Endothelial cell (in vitro differentiated cells): ENCODE measurements around the gene CNTNAP5. TPM values are rescaled to one million over a fixed set of nuclear protein-coding genes. Genes with fewer than 3 reads are reported as not detected.

ENCODE experiments used
- DNase-seq: peaks from one replicate; pipeline ENCODE4 v3.0.0; 2021; ENCODE audit warnings: low spot score
- H3K27ac Mint-ChIP-seq: one replicate; pipeline ENCODE4 v1.8.0; 2021; ENCODE audit warnings: mixed read lengths, inconsistent platforms; ENCODE audit not compliant: unreplicated experiment
- H3K27me3 Mint-ChIP-seq: one replicate; pipeline ENCODE4 v1.8.0; 2021; ENCODE audit warnings: mild to moderate bottlenecking, moderate library complexity, mixed read lengths, inconsistent platforms; ENCODE audit not compliant: unreplicated experiment
- H3K36me3 Mint-ChIP-seq: one replicate; pipeline ENCODE4 v1.8.0; 2021; ENCODE audit warnings: mild to moderate bottlenecking, low read depth, mixed read lengths, inconsistent platforms; ENCODE audit not compliant: unreplicated experiment
- H3K4me1 Mint-ChIP-seq: one replicate; pipeline ENCODE4 v1.8.0; 2021; ENCODE audit warnings: mild to moderate bottlenecking, mixed read lengths, inconsistent platforms; ENCODE audit not compliant: unreplicated experiment
- H3K4me3 Mint-ChIP-seq: one replicate; pipeline ENCODE4 v1.8.0; 2021; ENCODE audit warnings: mild to moderate bottlenecking, mixed read lengths, inconsistent platforms; ENCODE audit not compliant: unreplicated experiment
- H3K9me3 Mint-ChIP-seq: one replicate; pipeline ENCODE4 v1.8.0; 2021; ENCODE audit warnings: mixed read lengths, inconsistent platforms; ENCODE audit not compliant: unreplicated experiment
- total RNA-seq: library from RNA; stranded (reverse); fragmentation: NEBNext Ultra II Directional; extraction: Animal tissue kit (Norgen Biotek cat#: 25700); gene quantifications from one replicate; pipeline ENCODE4 v1.2.1, GENCODE V29; 2021; ENCODE audit not compliant: unreplicated experiment
- TF ChIP-seq, protein P1 (sequence below): fragments of 200-600 bp; sonication (generic); IDR thresholded peaks from one replicate; pipeline ENCODE4 v1.5.0; 2021; ENCODE audit warnings: antibody characterized with exemption; ENCODE audit not compliant: unreplicated experiment

The CNTNAP5 gene
- total RNA-seq, 1 donor from 2014 or later: 5.0 TPM

DNA sequence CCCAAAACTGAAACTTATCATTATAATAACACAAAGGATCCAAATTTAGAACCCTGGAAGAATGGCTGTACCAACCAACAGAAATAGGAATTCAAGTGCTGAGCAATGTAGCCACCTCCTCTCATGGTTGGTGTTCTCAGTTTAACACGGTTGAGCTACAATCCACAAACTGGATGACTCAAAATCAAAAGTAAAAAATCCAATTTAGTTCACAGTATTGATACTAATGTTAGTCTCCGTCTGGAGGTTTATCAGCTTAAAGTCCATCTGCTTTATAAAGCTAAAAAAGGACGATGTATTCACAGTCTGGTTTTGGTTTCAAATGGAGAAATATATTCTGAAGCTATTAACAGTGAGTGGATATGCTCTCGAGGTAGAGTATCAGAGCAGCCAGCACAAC lies 40.5 kb downstream of the CNTNAP5 start:
- Mint-ChIP-seq H3K36me3 (no peaks in the 10 kb centered on the region), H3K9me3 (no peaks in the 10 kb centered on the region), H3K4me1 (peaks cover 10% of the 10 kb centered on the region), H3K27me3 (peaks cover 2% of the 10 kb centered on the region), H3K4me3 (no peak overlapping the region), H3K27ac (no peak overlapping the region)
- TF ChIP-seq, protein P1, sequence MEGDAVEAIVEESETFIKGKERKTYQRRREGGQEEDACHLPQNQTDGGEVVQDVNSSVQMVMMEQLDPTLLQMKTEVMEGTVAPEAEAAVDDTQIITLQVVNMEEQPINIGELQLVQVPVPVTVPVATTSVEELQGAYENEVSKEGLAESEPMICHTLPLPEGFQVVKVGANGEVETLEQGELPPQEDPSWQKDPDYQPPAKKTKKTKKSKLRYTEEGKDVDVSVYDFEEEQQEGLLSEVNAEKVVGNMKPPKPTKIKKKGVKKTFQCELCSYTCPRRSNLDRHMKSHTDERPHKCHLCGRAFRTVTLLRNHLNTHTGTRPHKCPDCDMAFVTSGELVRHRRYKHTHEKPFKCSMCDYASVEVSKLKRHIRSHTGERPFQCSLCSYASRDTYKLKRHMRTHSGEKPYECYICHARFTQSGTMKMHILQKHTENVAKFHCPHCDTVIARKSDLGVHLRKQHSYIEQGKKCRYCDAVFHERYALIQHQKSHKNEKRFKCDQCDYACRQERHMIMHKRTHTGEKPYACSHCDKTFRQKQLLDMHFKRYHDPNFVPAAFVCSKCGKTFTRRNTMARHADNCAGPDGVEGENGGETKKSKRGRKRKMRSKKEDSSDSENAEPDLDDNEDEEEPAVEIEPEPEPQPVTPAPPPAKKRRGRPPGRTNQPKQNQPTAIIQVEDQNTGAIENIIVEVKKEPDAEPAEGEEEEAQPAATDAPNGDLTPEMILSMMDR: no peak
- DNase-seq: no peak

DNA sequence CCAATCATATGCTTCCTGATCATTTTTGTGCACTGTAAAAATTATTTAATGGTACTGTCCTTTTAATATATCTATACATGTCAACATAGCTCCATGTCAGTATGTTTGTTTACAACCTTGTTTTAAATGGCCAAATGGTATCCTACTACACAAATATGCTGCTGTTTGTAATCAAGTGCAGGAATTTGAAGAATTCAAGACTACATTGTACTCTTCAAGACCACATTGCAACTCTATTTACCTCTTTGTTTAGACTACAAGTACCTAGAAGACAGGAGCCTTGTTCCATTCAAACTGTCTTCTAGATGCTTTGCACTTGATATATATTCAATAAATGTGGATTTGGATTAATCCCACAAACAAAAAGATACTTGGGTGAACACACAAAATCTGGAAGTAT lies 41.7 kb downstream of the CNTNAP5 start:
- Mint-ChIP-seq H3K27ac (no peak overlapping the region), H3K9me3 (no peaks in the 10 kb centered on the region), H3K36me3 (no peaks in the 10 kb centered on the region), H3K4me3 (no peak overlapping the region), H3K27me3 (peaks cover 2% of the 10 kb centered on the region), H3K4me1 (peaks cover 10% of the 10 kb centered on the region)
- DNase-seq: no peak
- TF ChIP-seq, protein P1: no peak

DNA sequence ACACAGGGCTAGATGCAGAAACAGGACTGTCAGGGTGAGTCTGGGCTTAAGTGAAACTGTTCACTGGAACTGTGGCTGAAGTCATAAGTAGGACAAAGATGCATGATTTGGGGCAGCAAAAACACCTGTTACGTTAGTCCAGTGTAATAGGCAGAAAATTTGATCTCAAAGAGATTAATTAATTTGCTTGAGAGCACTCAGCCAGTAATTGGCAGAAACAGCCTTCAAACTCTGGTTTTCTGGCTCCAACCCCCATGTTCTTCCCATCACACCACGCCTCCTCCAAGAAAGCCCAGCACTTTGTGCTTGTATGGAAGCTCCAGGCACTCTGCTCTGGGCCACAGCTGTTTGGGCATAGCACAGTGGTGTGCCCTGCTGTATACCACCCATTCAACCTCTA lies 54.0 kb downstream of the CNTNAP5 start:
- TF ChIP-seq, protein P1: no peak
- no peak for DNase-seq
- H3K4me1 Mint-ChIP-seq: peaks cover 9% of the 10 kb centered on the region
- H3K9me3 Mint-ChIP-seq: no peaks in the 10 kb centered on the region
- H3K4me3 Mint-ChIP-seq: no peak overlapping the region
- no peak overlapping the region for H3K27ac Mint-ChIP-seq
- no peaks in the 10 kb centered on the region for H3K36me3 Mint-ChIP-seq
- peaks cover 2% of the 10 kb centered on the region for H3K27me3 Mint-ChIP-seq

DNA sequence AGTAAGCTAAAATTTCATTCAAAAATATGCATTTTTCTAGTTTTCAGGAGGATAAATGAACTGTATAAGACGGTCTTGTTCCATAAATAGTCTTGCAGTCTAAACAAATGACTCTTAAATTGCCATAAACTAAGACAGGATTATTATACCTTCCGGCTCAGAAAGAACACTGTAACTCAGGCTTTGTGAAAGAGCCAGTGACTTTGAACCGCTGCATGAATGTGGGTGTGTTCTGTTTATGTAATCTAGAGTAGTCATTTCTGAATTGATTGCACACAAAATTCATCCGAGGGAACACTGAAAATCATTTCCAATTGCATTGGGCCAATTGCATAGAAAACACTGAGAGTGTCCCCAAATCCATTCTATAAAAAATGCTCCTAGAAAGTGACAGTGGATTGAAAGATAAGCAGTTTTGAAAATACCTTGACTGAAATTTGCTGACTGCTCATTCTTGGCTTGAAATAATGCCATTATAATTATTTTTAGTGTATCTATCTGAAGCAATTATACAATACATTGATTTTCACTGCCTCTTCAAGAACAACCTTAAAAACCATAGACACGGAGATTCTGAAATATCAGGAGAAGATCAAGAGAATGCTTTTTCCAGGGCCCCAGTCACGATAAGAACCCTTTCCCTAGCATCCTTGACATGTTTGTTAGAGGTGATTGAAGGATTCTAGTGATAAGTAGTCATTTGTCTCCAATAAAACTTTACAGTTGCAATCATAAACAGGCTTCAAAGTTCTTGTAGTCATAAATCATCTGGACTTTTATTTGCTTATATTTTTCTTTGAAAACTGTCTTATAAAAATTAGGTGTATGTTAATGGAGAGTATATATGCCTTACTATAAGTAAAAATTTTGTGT lies 55.4 kb downstream of the CNTNAP5 start:
- Mint-ChIP-seq H3K36me3 (no peaks in the 10 kb centered on the region), H3K4me3 (no peak overlapping the region), H3K27me3 (peaks cover 2% of the 10 kb centered on the region), H3K4me1 (peaks cover 9% of the 10 kb centered on the region), H3K9me3 (no peaks in the 10 kb centered on the region), H3K27ac (no peak overlapping the region)
- no peak for DNase-seq
- TF ChIP-seq, protein P1: no peak

DNA sequence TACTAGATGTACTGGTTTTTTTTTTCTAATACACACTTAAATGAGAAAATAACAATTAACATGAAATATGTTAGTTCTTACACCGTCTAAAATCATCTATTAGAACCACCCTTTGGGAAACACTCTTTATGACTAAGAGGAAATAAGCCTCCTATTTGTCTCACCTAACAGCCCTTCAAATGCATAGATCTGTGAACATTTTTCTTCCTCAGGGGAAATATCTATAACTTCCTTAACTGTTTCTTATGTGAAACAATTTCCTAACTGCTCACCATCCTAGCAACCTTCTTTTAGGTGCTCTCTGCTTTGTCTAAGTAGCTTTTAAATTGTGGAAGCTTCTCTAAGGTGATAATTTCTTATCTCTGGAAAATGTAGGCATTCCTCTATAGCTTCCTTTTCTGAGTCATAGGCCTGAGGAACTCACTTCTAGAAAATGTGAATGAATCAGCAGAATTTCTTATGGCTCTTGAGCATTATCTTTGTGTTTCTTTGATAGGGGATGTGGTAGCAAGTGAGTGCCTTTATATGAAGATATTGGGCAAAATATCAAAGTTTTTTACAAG lies 56.1 kb downstream of the CNTNAP5 start:
- Mint-ChIP-seq H3K27ac (peak overlapping the region; percentile 55), H3K4me3 (no peak overlapping the region), H3K36me3 (no peaks in the 10 kb centered on the region), H3K4me1 (peaks cover 9% of the 10 kb centered on the region), H3K27me3 (peaks cover 2% of the 10 kb centered on the region), H3K9me3 (no peaks in the 10 kb centered on the region)
- no peak for DNase-seq
- TF ChIP-seq, protein P1: no peak
